Activated naive CD8-positive, alpha-beta T cell treated with anti-CD3 and anti-CD28 coated beads, Interleukin-2, amount 50 U/mL, for 24 hours (primary cell): ENCODE results near the gene IL23R.

Source experiments
- ATAC-seq: fragments of 150-1000 bp; cut with Tn5 transposase; one replicate; pipeline ENCODE4 v1.10.0; 2021
- DNase-seq: peaks from one replicate; pipeline ENCODE4 v3.0.0; 2021
- H3K27ac Mint-ChIP-seq: one replicate; pipeline ENCODE4 v1.8.0; 2021; ENCODE audit warnings: mild to moderate bottlenecking, mixed read lengths
- H3K27me3 Mint-ChIP-seq: one replicate; pipeline ENCODE4 v1.8.0; 2021; ENCODE audit warnings: mixed read lengths
- H3K36me3 Mint-ChIP-seq: one replicate; pipeline ENCODE4 v1.8.0; 2021; ENCODE audit warnings: low read depth, mixed read lengths
- H3K4me1 Mint-ChIP-seq: one replicate; pipeline ENCODE4 v1.8.0; 2021; ENCODE audit warnings: mixed read lengths
- H3K4me3 Mint-ChIP-seq: one replicate; pipeline ENCODE4 v1.8.0; 2021; ENCODE audit warnings: mild to moderate bottlenecking, moderate library complexity, mixed read lengths
- H3K9me3 Mint-ChIP-seq: one replicate; pipeline ENCODE4 v1.8.0; 2021; ENCODE audit warnings: mixed read lengths

The IL23R gene

GRCh38 chr1:67170751-67171573, 4.7 kb downstream of the IL23R start:
- peaks cover 7% of the 10 kb centered on the region for H3K9me3 Mint-ChIP-seq
- peaks cover 9% of the 10 kb centered on the region for H3K36me3 Mint-ChIP-seq
- peaks cover 86% of the 10 kb centered on the region for H3K4me1 Mint-ChIP-seq
- DNase-seq (no peak), ATAC-seq (peak; percentile 7)
- H3K4me3 Mint-ChIP-seq: peak overlapping the region; percentile 52
- H3K27ac Mint-ChIP-seq: peak overlapping the region; percentile 97
- no peaks in the 10 kb centered on the region for H3K27me3 Mint-ChIP-seq

- Mint-ChIP-seq H3K27me3 (no peaks in the 10 kb centered on the region), H3K9me3 (peaks cover 7% of the 10 kb centered on the region), H3K4me3 (peak overlapping the region; percentile 52), H3K4me1 (peaks cover 84% of the 10 kb centered on the region), H3K36me3 (peaks cover 11% of the 10 kb centered on the region), H3K27ac (peak overlapping the region; percentile 97)
- ATAC-seq (peak; percentile 9), DNase-seq (no peak)
Observed at GRCh38 chr1:67171574-67171955, 5.3 kb downstream of the IL23R start.

DNA sequence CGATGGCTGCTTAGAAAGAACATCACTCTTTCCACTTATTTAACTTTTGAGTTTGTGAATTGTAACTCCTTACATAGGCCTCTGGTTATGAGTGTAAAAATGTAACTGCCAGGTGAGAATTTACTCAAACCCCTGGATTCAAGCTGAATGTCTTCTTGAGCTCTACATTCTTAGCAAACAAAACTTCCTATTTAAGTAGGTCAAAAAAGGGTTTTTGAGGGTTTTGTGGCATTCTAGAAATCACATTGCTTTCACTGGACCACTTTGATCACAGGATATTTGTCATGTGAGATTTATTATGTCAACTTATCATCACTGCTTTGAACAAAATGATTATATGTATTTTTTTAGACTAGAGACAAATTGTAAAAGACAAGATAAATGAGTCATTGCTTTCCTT, 5.7 kb downstream of the IL23R start:
- H3K9me3 Mint-ChIP-seq: peaks cover 7% of the 10 kb centered on the region
- peaks cover 81% of the 10 kb centered on the region for H3K4me1 Mint-ChIP-seq
- H3K27me3 Mint-ChIP-seq: no peaks in the 10 kb centered on the region
- H3K4me3 Mint-ChIP-seq: peak overlapping the region; percentile 52
- DNase-seq: no peak
- ATAC-seq: peak; percentile 54
- H3K27ac Mint-ChIP-seq: peak overlapping the region; percentile 97
- peaks cover 14% of the 10 kb centered on the region for H3K36me3 Mint-ChIP-seq

GRCh38 chr1:67173988-67174387, 7.7 kb downstream of the IL23R start:
- Mint-ChIP-seq H3K36me3 (peaks cover 14% of the 10 kb centered on the region), H3K27ac (peak overlapping the region; percentile 92), H3K4me3 (no peak overlapping the region), H3K9me3 (peaks cover 7% of the 10 kb centered on the region), H3K4me1 (peaks cover 74% of the 10 kb centered on the region), H3K27me3 (no peaks in the 10 kb centered on the region)
- no peak for DNase-seq
- ATAC-seq: no peak

- ATAC-seq (peak; percentile 84), DNase-seq (no peak)
- peaks cover 7% of the 10 kb centered on the region for H3K9me3 Mint-ChIP-seq
- peaks cover 13% of the 10 kb centered on the region for H3K36me3 Mint-ChIP-seq
- peak overlapping the region; percentile 35 for H3K4me3 Mint-ChIP-seq
- no peaks in the 10 kb centered on the region for H3K27me3 Mint-ChIP-seq
- peak overlapping the region; percentile 92 for H3K27ac Mint-ChIP-seq
- peaks cover 67% of the 10 kb centered on the region for H3K4me1 Mint-ChIP-seq
Observed at GRCh38 chr1:67174716-67175284, 8.5 kb downstream of the IL23R start.

- peak; percentile 8 for ATAC-seq
- no peaks in the 10 kb centered on the region for H3K27me3 Mint-ChIP-seq
- peaks cover 13% of the 10 kb centered on the region for H3K36me3 Mint-ChIP-seq
- H3K27ac Mint-ChIP-seq: peak overlapping the region; percentile 92
- peaks cover 7% of the 10 kb centered on the region for H3K9me3 Mint-ChIP-seq
- H3K4me3 Mint-ChIP-seq: no peak overlapping the region
- peaks cover 59% of the 10 kb centered on the region for H3K4me1 Mint-ChIP-seq
- DNase-seq: no peak
Observed at GRCh38 chr1:67175530-67176087, 9.4 kb downstream of the IL23R start.

- Mint-ChIP-seq H3K4me1 (peaks cover 9% of the 10 kb centered on the region), H3K27me3 (peaks cover 3% of the 10 kb centered on the region), H3K27ac (no peak overlapping the region), H3K36me3 (peaks cover 9% of the 10 kb centered on the region), H3K4me3 (no peak overlapping the region), H3K9me3 (peaks cover 5% of the 10 kb centered on the region)
- DNase-seq (no peak), ATAC-seq (no peak)
Observed at GRCh38 chr1:67184838-67185421, 18.7 kb downstream of the IL23R start.

DNA sequence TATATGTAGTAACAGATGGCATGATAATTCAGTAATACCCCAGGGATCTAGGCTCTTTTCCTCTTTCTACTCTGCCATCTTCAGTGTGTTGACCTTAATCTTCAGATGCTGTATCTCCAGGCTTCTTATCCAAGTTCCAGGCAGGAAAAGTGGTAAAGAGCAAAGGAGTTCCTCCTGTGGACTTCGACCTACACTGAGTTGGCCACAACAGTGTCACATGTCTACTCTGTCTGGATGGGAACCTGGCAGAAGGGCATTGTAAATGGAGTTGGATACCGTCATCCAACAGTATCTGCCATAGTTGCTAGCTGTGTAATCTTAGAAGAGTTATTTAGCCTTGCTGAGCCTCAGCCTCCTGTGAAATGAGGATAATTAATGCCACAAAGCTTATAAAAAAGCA, 21.9 kb downstream of the IL23R start:
- DNase-seq: no peak
- H3K27ac Mint-ChIP-seq: no peak overlapping the region
- H3K4me1 Mint-ChIP-seq: peaks cover 3% of the 10 kb centered on the region
- H3K27me3 Mint-ChIP-seq: no peaks in the 10 kb centered on the region
- no peak overlapping the region for H3K4me3 Mint-ChIP-seq
- no peaks in the 10 kb centered on the region for H3K9me3 Mint-ChIP-seq
- peaks cover 5% of the 10 kb centered on the region for H3K36me3 Mint-ChIP-seq
- no peak for ATAC-seq

- ATAC-seq (peak; percentile 41), DNase-seq (no peak)
- Mint-ChIP-seq H3K27me3 (peaks cover 2% of the 10 kb centered on the region), H3K27ac (no peak overlapping the region), H3K9me3 (no peaks in the 10 kb centered on the region), H3K36me3 (peaks cover 2% of the 10 kb centered on the region), H3K4me1 (peaks cover 4% of the 10 kb centered on the region), H3K4me3 (no peak overlapping the region)
Observed at GRCh38 chr1:67189953-67190352, 23.7 kb downstream of the IL23R start.

DNA sequence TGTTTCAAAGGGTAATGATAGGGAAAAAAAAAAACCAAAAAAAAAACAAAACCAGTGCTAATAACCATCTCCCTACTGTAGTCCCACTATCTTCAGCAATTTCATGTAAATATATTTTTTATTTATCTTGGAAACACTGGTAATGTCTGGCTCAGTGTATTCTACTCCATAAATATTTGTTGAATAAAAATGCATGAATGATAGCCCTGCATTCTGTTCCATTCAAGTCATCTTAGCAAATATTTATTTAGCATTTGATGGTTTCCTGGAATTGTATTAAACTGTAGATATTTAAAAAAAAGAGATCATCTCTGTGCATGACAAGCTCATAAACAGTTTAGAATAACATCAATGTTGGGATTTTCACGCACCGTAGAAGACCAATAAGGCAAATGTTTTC, 24.2 kb downstream of the IL23R start:
- Mint-ChIP-seq H3K9me3 (no peaks in the 10 kb centered on the region), H3K27ac (no peak overlapping the region), H3K27me3 (peaks cover 2% of the 10 kb centered on the region), H3K4me3 (no peak overlapping the region), H3K36me3 (peaks cover 2% of the 10 kb centered on the region), H3K4me1 (peaks cover 9% of the 10 kb centered on the region)
- DNase-seq (no peak), ATAC-seq (no peak)

DNA sequence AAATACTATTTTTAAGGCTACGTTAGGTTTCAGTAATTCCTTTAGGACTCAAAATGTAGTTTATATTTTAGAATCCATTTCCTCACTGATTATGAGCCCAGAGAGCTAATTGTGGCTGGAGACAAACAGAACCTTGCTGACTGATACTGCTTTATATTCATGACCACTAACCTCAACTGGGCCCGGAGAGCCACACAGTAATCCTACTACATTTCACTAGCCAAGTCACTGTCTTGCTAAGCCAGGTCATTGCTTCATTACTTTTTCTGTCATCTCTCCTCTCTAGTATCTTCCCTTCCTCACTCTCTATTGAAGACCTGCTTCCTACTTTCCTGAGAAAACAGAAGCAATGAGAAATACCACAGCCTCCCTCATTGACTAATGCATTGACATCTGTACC, 24.7 kb downstream of the IL23R start:
- H3K27me3 Mint-ChIP-seq: peaks cover 2% of the 10 kb centered on the region
- peaks cover 13% of the 10 kb centered on the region for H3K4me1 Mint-ChIP-seq
- no peaks in the 10 kb centered on the region for H3K9me3 Mint-ChIP-seq
- no peak overlapping the region for H3K4me3 Mint-ChIP-seq
- ATAC-seq (peak; percentile 24), DNase-seq (no peak)
- H3K36me3 Mint-ChIP-seq: peaks cover 2% of the 10 kb centered on the region
- no peak overlapping the region for H3K27ac Mint-ChIP-seq

DNA sequence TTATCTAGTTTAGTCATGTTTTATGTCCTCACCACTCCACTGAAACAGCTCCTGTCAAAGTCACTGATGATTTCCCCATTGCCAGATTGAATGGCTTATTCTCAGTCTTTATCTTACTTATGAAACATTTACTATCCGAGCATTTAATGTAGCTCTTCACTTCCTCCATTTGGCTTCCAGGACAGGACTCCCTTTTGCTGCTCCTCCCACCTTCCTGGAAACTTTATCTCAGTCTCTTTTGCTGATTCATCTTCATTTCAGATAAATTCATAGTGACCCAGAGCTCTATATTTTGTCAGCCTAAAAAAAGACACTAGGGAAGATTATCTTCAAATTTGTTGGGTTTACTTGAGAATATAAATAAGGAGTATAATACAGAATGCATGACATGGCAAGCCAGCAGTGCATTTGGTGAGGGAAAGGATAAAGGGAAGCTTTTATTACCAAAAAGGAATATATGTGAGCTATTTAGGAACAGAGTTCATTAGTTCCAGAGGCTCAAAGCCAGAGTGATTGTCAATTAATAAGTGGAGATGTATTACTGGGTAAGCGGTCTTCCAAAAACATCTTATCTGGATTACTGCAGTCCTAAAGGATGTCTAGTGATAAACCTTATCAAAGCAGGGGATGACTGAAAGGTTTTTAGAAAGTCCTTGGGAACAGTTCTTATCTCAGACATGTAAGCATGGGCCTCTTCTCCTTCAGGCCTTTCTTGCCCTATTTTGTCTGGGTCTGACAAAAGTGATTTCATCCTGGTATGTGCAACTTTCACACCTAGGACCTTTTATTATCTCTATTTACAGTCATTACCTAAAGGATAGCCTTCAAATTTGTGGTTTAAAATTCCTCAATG, 25.6 kb downstream of the IL23R start:
- Mint-ChIP-seq H3K36me3 (peaks cover 2% of the 10 kb centered on the region), H3K27me3 (peaks cover 2% of the 10 kb centered on the region), H3K9me3 (no peaks in the 10 kb centered on the region), H3K4me3 (no peak overlapping the region), H3K27ac (no peak overlapping the region), H3K4me1 (peaks cover 17% of the 10 kb centered on the region)
- DNase-seq: no peak
- no peak for ATAC-seq

- ATAC-seq: peak; percentile 55
- Mint-ChIP-seq H3K9me3 (no peaks in the 10 kb centered on the region), H3K4me1 (peaks cover 17% of the 10 kb centered on the region), H3K4me3 (no peak overlapping the region), H3K36me3 (peaks cover 2% of the 10 kb centered on the region), H3K27me3 (peaks cover 2% of the 10 kb centered on the region), H3K27ac (no peak overlapping the region)
- no peak for DNase-seq
Observed at GRCh38 chr1:67192902-67193301, 26.6 kb downstream of the IL23R start.

DNA sequence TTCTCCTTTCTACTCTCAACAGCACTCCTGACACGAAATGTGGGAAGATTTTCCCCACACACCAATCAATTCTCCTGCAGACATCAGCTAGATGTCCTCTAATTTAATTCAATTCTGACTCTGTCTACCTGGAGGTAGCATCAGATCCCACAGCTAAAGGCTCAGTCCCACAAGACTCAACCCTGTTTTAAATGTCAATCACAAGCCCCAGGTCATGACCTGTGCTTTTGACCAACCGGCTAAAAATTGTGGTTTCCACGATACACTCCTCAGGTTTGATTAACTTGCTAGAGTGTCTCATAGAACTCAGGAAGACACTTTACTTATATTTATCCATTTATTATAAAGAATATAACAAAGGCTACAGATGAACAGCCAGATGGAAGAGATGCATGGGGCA, 27.4 kb downstream of the IL23R start:
- ATAC-seq (peak; percentile 21), DNase-seq (no peak)
- H3K9me3 Mint-ChIP-seq: no peaks in the 10 kb centered on the region
- H3K27me3 Mint-ChIP-seq: peaks cover 4% of the 10 kb centered on the region
- peak overlapping the region; percentile 88 for H3K27ac Mint-ChIP-seq
- peaks cover 17% of the 10 kb centered on the region for H3K4me1 Mint-ChIP-seq
- peak overlapping the region; percentile 37 for H3K4me3 Mint-ChIP-seq
- no peaks in the 10 kb centered on the region for H3K36me3 Mint-ChIP-seq
